Measurements from ENCODE around the gene FKBP11. TPM values are rescaled to one million over a fixed set of nuclear protein-coding genes. Genes with fewer than 3 reads are reported as not detected.

Gene FKBP11
- total and polyA plus RNA-seq, 2 of the 13 experiments (the other 11 are each of a cell fraction or from before 2014, with no cell fraction given) = 15.5 to 19.4 TPM

DNA sequence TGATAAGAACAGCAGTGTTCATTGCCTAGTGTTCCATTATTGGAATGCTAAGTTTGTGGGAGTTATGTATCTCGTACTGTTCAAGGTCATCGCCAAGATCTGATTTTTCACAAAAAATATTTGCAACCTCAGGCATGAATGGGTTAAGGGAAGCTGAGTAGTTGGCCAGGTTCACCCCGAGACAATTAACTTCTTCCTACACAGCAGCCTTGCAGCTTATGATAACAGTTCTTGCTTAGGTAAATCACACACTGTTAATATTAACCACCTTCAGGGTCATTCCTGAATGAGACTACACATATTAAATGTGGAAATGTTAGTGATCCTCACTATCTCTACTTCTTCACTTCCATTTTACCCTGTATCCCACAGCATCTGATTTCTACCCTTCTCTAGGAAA lies 18.0 kb downstream of the FKBP11 start (continued):
- TF ChIP-seq ZNF512 (CRISPR knock-in tag; IDR thresholded peaks at IDR 0.05) (no peak), HMG20A (CRISPR knock-in tag; IDR thresholded peaks at IDR 0.05; ENCODE audit: borderline replicate concordance) (peak; percentile 34; the same call in 1 of the 2 replicates), PRDM10 (CRISPR knock-in tag; IDR thresholded peaks at IDR 0.05; ENCODE audit: low read depth) (peak; percentile 84; the same call in 1 of the 2 replicates), SAP130 (CRISPR knock-in tag; IDR thresholded peaks at IDR 0.05; ENCODE audit: low read depth) (peak; percentile 24), ZBTB42 (CRISPR knock-in tag; IDR thresholded peaks at IDR 0.05) (no peak), FOSL2 (CRISPR knock-in tag; IDR thresholded peaks at IDR 0.05) (peak; percentile 10; the same call in 1 of the 2 replicates), MED1 (CRISPR knock-in tag; IDR thresholded peaks at IDR 0.05) (0 out of 2 replicates have a peak, but pooled peaks have one; percentile 26), ZNF572 (CRISPR knock-in tag; IDR thresholded peaks at IDR 0.05) (no peak), ZNF274 (CRISPR knock-in tag; IDR thresholded peaks at IDR 0.05) (no peak), GATA4 (IDR thresholded peaks at IDR 0.05; ENCODE audit: borderline replicate concordance, low read depth) (0 out of 2 replicates have a peak, but pooled peaks have one; percentile 47), ZNF34 (CRISPR knock-in tag; IDR thresholded peaks at IDR 0.05; ENCODE audit: borderline replicate concordance) (no peak), SOX13 (IDR thresholded peaks at IDR 0.05) (no peak), SOX13 (CRISPR knock-in tag; conservative IDR thresholded peaks at IDR 0.05 in 1 of 2, IDR thresholded peaks at IDR 0.05 in 1 of 2) (peak in 1 of 2 experiments; percentile 75; a peak in 1 of 4 replicates), FOXA3 (CRISPR knock-in tag; IDR thresholded peaks at IDR 0.05) (peak; percentile 60; the same call in 1 of the 2 replicates), KDM1A (CRISPR knock-in tag; IDR thresholded peaks at IDR 0.05) (no peak), ARID5B (CRISPR knock-in tag; IDR thresholded peaks at IDR 0.05) (peak; percentile 61), FOXJ3 (CRISPR knock-in tag; IDR thresholded peaks at IDR 0.05; ENCODE audit: borderline replicate concordance) (0 out of 2 replicates have a peak, but pooled peaks have one; percentile 27)
- TF ChIP-seq, protein P1, sequence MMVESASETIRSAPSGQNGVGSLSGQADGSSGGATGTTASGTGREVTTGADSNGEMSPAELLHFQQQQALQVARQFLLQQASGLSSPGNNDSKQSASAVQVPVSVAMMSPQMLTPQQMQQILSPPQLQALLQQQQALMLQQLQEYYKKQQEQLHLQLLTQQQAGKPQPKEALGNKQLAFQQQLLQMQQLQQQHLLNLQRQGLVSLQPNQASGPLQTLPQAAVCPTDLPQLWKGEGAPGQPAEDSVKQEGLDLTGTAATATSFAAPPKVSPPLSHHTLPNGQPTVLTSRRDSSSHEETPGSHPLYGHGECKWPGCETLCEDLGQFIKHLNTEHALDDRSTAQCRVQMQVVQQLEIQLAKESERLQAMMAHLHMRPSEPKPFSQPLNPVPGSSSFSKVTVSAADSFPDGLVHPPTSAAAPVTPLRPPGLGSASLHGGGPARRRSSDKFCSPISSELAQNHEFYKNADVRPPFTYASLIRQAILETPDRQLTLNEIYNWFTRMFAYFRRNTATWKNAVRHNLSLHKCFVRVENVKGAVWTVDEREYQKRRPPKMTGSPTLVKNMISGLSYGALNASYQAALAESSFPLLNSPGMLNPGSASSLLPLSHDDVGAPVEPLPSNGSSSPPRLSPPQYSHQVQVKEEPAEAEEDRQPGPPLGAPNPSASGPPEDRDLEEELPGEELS (CRISPR knock-in tag; IDR thresholded peaks at IDR 0.05) = peak; percentile 52; the same call in 1 of the 2 replicates
